IMR-90 (cell line): ENCODE measurements around the gene LILRB1. TPM values are rescaled to one million over a fixed set of nuclear protein-coding genes. Genes with fewer than 3 reads are reported as not detected.
"Not testable (repeated sequence)": the region's sequence is repeated elsewhere in the genome, so short reads cannot be mapped to it uniquely, and the experiment has no call there.

Experiments used
- ATAC-seq: fragments of 200-7000 bp; cut with Tn5 transposase; 2 replicates; pipeline ENCODE4 v1.9.1; 2020; ENCODE audit warnings: low read depth, mild to moderate bottlenecking, moderate library complexity
- BruUV-seq: library from RNA; stranded (reverse); fragments of 400-500 nt; replicated peaks from 2 replicates; lab custom pipeline; 2021; lab: Mats Ljungman, UMichigan
- CTCF ChIA-PET: fragments of 300-600 bp; formaldehyde crosslinking; extraction: SDS; loops from one replicate; lab custom pipeline; 2021; ENCODE audit warnings: antibody characterized with exemption; lab: Yijun Ruan, JAX
- POLR2A ChIA-PET: fragments of 300-600 bp; sonication (Branson Sonifier 250); formaldehyde crosslinking; loops from one replicate; lab custom pipeline; 2022; ENCODE audit warnings: antibody characterized with exemption; ENCODE audit not compliant: unreplicated experiment; lab: Charles Lee
- DNase-seq: peaks from one replicate; pipeline ENCODE4 v3.0.0; 2013
- H2AFZ ChIP-seq: replicated peaks from 2 replicates; pipeline ENCODE3; 2013; ENCODE audit warnings: low read length, mild to moderate bottlenecking; ENCODE audit not compliant: poor library complexity
- H2AK5ac ChIP-seq: 2 replicates; pipeline ENCODE4 v1.6.1; 2013; ENCODE audit warnings: low read depth, low read length, inconsistent platforms
- H2AK9ac ChIP-seq: replicated peaks from 2 replicates; pipeline ENCODE3; 2013; ENCODE audit warnings: mild to moderate bottlenecking, low read depth, low read length, moderate library complexity; ENCODE audit not compliant: poor library complexity
- H2BK120ac ChIP-seq: 2 replicates; pipeline ENCODE4 v1.6.1; 2013; ENCODE audit warnings: low read depth, low read length, inconsistent platforms
- H2BK15ac ChIP-seq: 3 replicates; pipeline ENCODE4 v1.6.1; 2013; ENCODE audit warnings: low read depth, low read length, inconsistent platforms
- H2BK20ac ChIP-seq: 2 replicates; pipeline ENCODE4 v1.6.1; 2013; ENCODE audit warnings: low read depth, mild to moderate bottlenecking, inconsistent platforms, low read length, moderate library complexity
- H2BK5ac ChIP-seq: 2 replicates; pipeline ENCODE4 v1.6.1; 2013; ENCODE audit warnings: mild to moderate bottlenecking, low read depth, low read length, inconsistent platforms; ENCODE audit not compliant: poor library complexity, severe bottlenecking
- H3K14ac ChIP-seq: replicated peaks from 2 replicates; pipeline ENCODE4 v1.6.1; 2013; ENCODE audit warnings: low read depth, low read length, inconsistent platforms
- H3K18ac ChIP-seq: 2 replicates; pipeline ENCODE4 v1.6.1; 2013; ENCODE audit warnings: low read depth, low read length, control low read depth
- H3K23ac ChIP-seq: 2 replicates; pipeline ENCODE4 v1.6.1; 2013; ENCODE audit warnings: low read depth, low read length, inconsistent platforms
- H3K27ac ChIP-seq: 2 replicates; pipeline ENCODE4 v1.5.1; 2013; ENCODE audit warnings: mild to moderate bottlenecking, control low read depth, low read length; ENCODE audit not compliant: insufficient read depth
- H3K27me3 ChIP-seq: 2 replicates; pipeline ENCODE4 v1.6.1; 2013; ENCODE audit warnings: low read length; ENCODE audit not compliant: control insufficient read depth, insufficient read depth
- H3K36me3 ChIP-seq: 2 replicates; pipeline ENCODE4 v1.6.1; 2013; ENCODE audit warnings: low read length, mixed read lengths; ENCODE audit not compliant: control insufficient read depth, insufficient read depth
- H3K4ac ChIP-seq: 2 replicates; pipeline ENCODE4 v1.6.1; 2013; ENCODE audit warnings: low read depth, low read length, inconsistent platforms
- H3K4me1 ChIP-seq: 2 replicates; pipeline ENCODE4 v1.6.1; 2013; ENCODE audit warnings: low read length, mixed read lengths; ENCODE audit not compliant: control insufficient read depth, insufficient read depth
- H3K4me2 ChIP-seq: 2 replicates; pipeline ENCODE4 v1.6.1; 2013; ENCODE audit warnings: low read depth, mild to moderate bottlenecking, control low read depth, low read length, moderate library complexity
- H3K4me3 ChIP-seq: 2 replicates; pipeline ENCODE4 v1.5.1; 2013; ENCODE audit warnings: low read depth, mild to moderate bottlenecking, control low read depth, low read length, moderate library complexity; ENCODE audit not compliant: insufficient read depth
- H3K56ac ChIP-seq: 2 replicates; pipeline ENCODE4 v1.6.1; 2013; ENCODE audit warnings: low read length, inconsistent platforms; ENCODE audit not compliant: insufficient read depth; ENCODE audit errors: extremely low read depth
- H3K79me1 ChIP-seq, 2 experiments: 2 replicates each; pipeline ENCODE4 v1.6.1; 2013; ENCODE audit warnings: low read length in 2 of 2, inconsistent platforms in 1 of 2, low read depth in 1 of 2
- H3K9ac ChIP-seq: 2 replicates; pipeline ENCODE4 v1.6.1; 2013; ENCODE audit warnings: low read depth, low read length, control low read depth
- H3K9me1 ChIP-seq: 2 replicates; pipeline ENCODE4 v1.6.1; 2013; ENCODE audit warnings: low read length, inconsistent platforms; ENCODE audit not compliant: insufficient read depth
- H3K9me3 ChIP-seq: 2 replicates; pipeline ENCODE4 v1.6.1; 2013; ENCODE audit warnings: low read length; ENCODE audit not compliant: control insufficient read depth, insufficient read depth
- H4K20me1 ChIP-seq: 2 replicates; pipeline ENCODE4 v1.6.1; 2013; ENCODE audit warnings: low read length, inconsistent platforms; ENCODE audit not compliant: insufficient read depth
- H4K5ac ChIP-seq: 2 replicates; pipeline ENCODE4 v1.6.1; 2013; ENCODE audit warnings: mild to moderate bottlenecking, low read depth, low read length, control low read depth
- H4K8ac ChIP-seq, 2 experiments: 2 replicates each; pipeline ENCODE4 v1.6.1; 2013; ENCODE audit warnings: low read depth in 2 of 2, low read length in 2 of 2, control low read depth in 1 of 2, inconsistent platforms in 1 of 2
- H4K91ac ChIP-seq: 2 replicates; pipeline ENCODE4 v1.6.1; 2013; ENCODE audit warnings: low read depth, low read length, inconsistent platforms; ENCODE audit not compliant: insufficient read depth
- WGBS, 2 experiments: methylation state at CpG; one replicate each; pipeline versions ENCODE4 v1.1.5 to v1.1.7; 2013; ENCODE audit warnings: missing lambda C conversion rate in 2 of 2; ENCODE audit not compliant: insufficient read length in 1 of 2; ENCODE audit errors: extremely low coverage in 2 of 2; 5-methylcytosine and 5-hydroxymethylcytosine counted together
- dilution Hi-C: fragments of 300-500 bp; cut with HindIII; formaldehyde crosslinking; loops from one replicate; pipeline ENCODE4 v1.14.3; 2018; ENCODE audit warnings: low sequenced_read_pairs; ENCODE audit not compliant: unreplicated experiment
- in situ Hi-C: fragments of 300-500 bp; cut with MboI; formaldehyde crosslinking; loops from 3 replicates; pipeline ENCODE4 v1.14.3; 2019; ENCODE audit warnings: low sequenced_read_pairs, inconsistent platforms, mixed read lengths
- intact Hi-C: fragments of 100-400 bp; cut with micrococcal nuclease; formaldehyde crosslinking; loops from 2 replicates; pipeline ENCODE4 v1.10.0; 2022
- polyA plus RNA-seq, 3 experiments: library from polyadenylated mRNA; depleted of rRNA; stranded (reverse); fragments of >200 nt; gene quantifications; 2 replicates each; pipeline ENCODE4 v1.2.3, GENCODE V29; 2012; ENCODE audit warnings: low replicate concordance in 1 of 3
- total RNA-seq: library from RNA; depleted of rRNA; stranded (reverse); fragments of >200 nt; gene quantifications from 2 replicates; pipeline ENCODE4 v1.2.3, GENCODE V29; 2012

Gene LILRB1
- total and polyA plus RNA-seq, 2 of the 4 experiments (the other 2 are of a cell fraction) = not detected

- H4K5ac ChIP-seq, POLR2A ChIA-PET, H2AK5ac ChIP-seq, H3K18ac ChIP-seq, H2BK5ac ChIP-seq, H3K79me1 ChIP-seq, BruUV-seq, H3K14ac ChIP-seq, CTCF ChIA-PET, ATAC-seq, H2AK9ac ChIP-seq, H2AFZ ChIP-seq, H4K20me1 ChIP-seq, intact Hi-C loops, H3K27ac ChIP-seq, dilution Hi-C loops, DNase-seq, H3K27me3 ChIP-seq, H3K4me1 ChIP-seq, H2BK15ac ChIP-seq, H4K91ac ChIP-seq, H3K9me1 ChIP-seq, H2BK20ac ChIP-seq, H3K56ac ChIP-seq, H3K23ac ChIP-seq, H3K4ac ChIP-seq, H4K8ac ChIP-seq, H3K4me3 ChIP-seq, H3K4me2 ChIP-seq, H3K9ac ChIP-seq, in situ Hi-C loops, H3K36me3 ChIP-seq, H2BK120ac ChIP-seq: not testable (repeated sequence)
- H3K9me3 ChIP-seq = peaks cover 21% of the 10 kb centered on the region
- WGBS, 2 experiments = no CpG with 5 or more reads among the region's 6 CpGs
These were observed 13.3 kb downstream of the LILRB1 start for GRCh38 chr19:54643583-54643982.
